Measurements from ENCODE around the gene HSPA1B.

Gene HSPA1B

GRCh38 chr6:31875877-31876276 is 48.3 kb downstream of the HSPA1B start:
- TF ChIP-seq CTCF (IDR thresholded peaks at IDR 0.05; ENCODE audit: insufficient read depth, missing control alignments) = no peak
- no peak for DNase-seq (ENCODE audit: insufficient read length, low spot score)
- no peak for FAIRE-seq

GRCh38 chr6:31876357-31876756 is 48.8 kb downstream of the HSPA1B start:
- no peak for DNase-seq (ENCODE audit: insufficient read length, low spot score)
- FAIRE-seq = no peak
- no peak for TF ChIP-seq CTCF (IDR thresholded peaks at IDR 0.05; ENCODE audit: insufficient read depth, missing control alignments)

GRCh38 chr6:31877125-31877650 is 49.6 kb downstream of the HSPA1B start:
- no peak for TF ChIP-seq CTCF (IDR thresholded peaks at IDR 0.05; ENCODE audit: insufficient read depth, missing control alignments)

GRCh38 chr6:31877651-31878161 is 50.2 kb downstream of the HSPA1B start:
- FAIRE-seq (no peak), DNase-seq (ENCODE audit: insufficient read length, low spot score) (no peak)
- no peak for TF ChIP-seq CTCF (IDR thresholded peaks at IDR 0.05; ENCODE audit: insufficient read depth, missing control alignments)

More at GRCh38 chr6:31877125-31877650, 49.6 kb downstream of the HSPA1B start:
- no peak for DNase-seq (ENCODE audit: insufficient read length, low spot score)
- no peak for FAIRE-seq

GRCh38 chr6:31878222-31878621 is 50.7 kb downstream of the HSPA1B start:
- FAIRE-seq (no peak), DNase-seq (ENCODE audit: insufficient read length, low spot score) (no peak)
- TF ChIP-seq CTCF (IDR thresholded peaks at IDR 0.05; ENCODE audit: insufficient read depth, missing control alignments) = no peak

GRCh38 chr6:31878726-31879125 is 51.2 kb downstream of the HSPA1B start, which contains the start of gene SLC44A4:
TSS of gene SLC44A4 (minus strand) at chr6:31878997. CDS start at chr6:31878980, 17 bp downstream.
- no peak for TF ChIP-seq CTCF (IDR thresholded peaks at IDR 0.05; ENCODE audit: insufficient read depth, missing control alignments)
- DNase-seq (ENCODE audit: insufficient read length, low spot score) = no peak
- FAIRE-seq = no peak

GRCh38 chr6:31879143-31879542 is 51.6 kb downstream of the HSPA1B start:
- DNase-seq (ENCODE audit: insufficient read length, low spot score) = no peak
- no peak for FAIRE-seq
- TF ChIP-seq CTCF (IDR thresholded peaks at IDR 0.05; ENCODE audit: insufficient read depth, missing control alignments) = no peak

All from D721Med (cell line).